HEK293 (cell line): ENCODE data around the gene KRT40.

Experiments used
- CTCF ChIA-PET: fragments of 350-600 bp; formaldehyde crosslinking; extraction: SDS; loops from one replicate; lab custom pipeline; 2021; ENCODE audit warnings: antibody characterized with exemption; lab: Yijun Ruan, JAX
- POLR2A ChIA-PET: fragments of 300-600 bp; formaldehyde crosslinking; extraction: SDS; loops from one replicate; lab custom pipeline; 2020; ENCODE audit warnings: antibody characterized with exemption, inconsistent platforms; lab: Yijun Ruan, JAX
- H3K27ac ChIP-seq: fragments of 200-500 bp; sonication (Bioruptor generic); 2 replicates; pipeline ENCODE4 v1.5.1; 2014; ENCODE audit warnings: low read depth, low read length, control low read depth, inconsistent platforms; ENCODE audit errors: extremely low read depth
- H3K36me3 ChIP-seq, 2 experiments: fragments of 200-500 bp in 1 of 2; sonication (Bioruptor generic) in 1 of 2; 1 replicate in 1 of 2; 2 replicates in 1 of 2; pipeline ENCODE4 v1.5.1; 2014 to 2017; ENCODE audit warnings: inconsistent platforms in 2 of 2, low read length in 2 of 2; ENCODE audit not compliant: control insufficient read depth in 2 of 2, insufficient read depth in 1 of 2
- H3K4me1 ChIP-seq: fragments of 200-500 bp; sonication (Bioruptor generic); 2 replicates; pipeline ENCODE4 v1.5.1; 2014; ENCODE audit warnings: mild to moderate bottlenecking, low read length, inconsistent platforms; ENCODE audit not compliant: control insufficient read depth, insufficient read depth
- H3K4me3 ChIP-seq: 2 replicates; pipeline ENCODE4 v1.5.1; 2011; ENCODE audit warnings: low read depth, mild to moderate bottlenecking, control low read depth, low read length, moderate library complexity
- H3K9me3 ChIP-seq: fragments of 200-500 bp; sonication (Bioruptor generic); 2 replicates; pipeline ENCODE4 v1.5.1; 2014; ENCODE audit warnings: low read depth, low read length, inconsistent platforms; ENCODE audit not compliant: control insufficient read depth, insufficient read depth
- BCL11A ChIP-seq: fragments of 450-650 bp; formaldehyde crosslinking; IDR thresholded peaks from 2 replicates; pipeline ENCODE4 v1.5.1; 2016; ENCODE audit warnings: low read depth, missing biosample characterization, missing genetic modification characterization
- BCL11B ChIP-seq: fragments of 450-650 bp; formaldehyde crosslinking; IDR thresholded peaks from 2 replicates; pipeline ENCODE4 v1.5.1; 2016; ENCODE audit warnings: low read depth, missing biosample characterization, missing genetic modification characterization
- FEZF1 ChIP-seq: fragments of 450-650 bp; formaldehyde crosslinking; IDR thresholded peaks from 2 replicates; pipeline ENCODE4 v1.5.1; 2016; ENCODE audit warnings: missing biosample characterization, missing genetic modification characterization
- GLI4 ChIP-seq: fragments of 450-650 bp; formaldehyde crosslinking; IDR thresholded peaks from 2 replicates; pipeline ENCODE4 v1.5.1; 2016; ENCODE audit warnings: missing biosample characterization, missing genetic modification characterization
- HOXD13 ChIP-seq: sonication (generic); formaldehyde crosslinking; IDR thresholded peaks from 2 replicates; pipeline ENCODE4 v1.8.0; 2022; ENCODE audit warnings: missing genetic modification reagents, borderline replicate concordance
- KLF10 ChIP-seq: fragments of 450-650 bp; IDR thresholded peaks from 2 replicates; pipeline ENCODE4 v1.5.1; 2018; ENCODE audit warnings: missing biosample characterization, mild to moderate bottlenecking, missing genetic modification characterization
- KLF7 ChIP-seq: fragments of 450-650 bp; formaldehyde crosslinking; IDR thresholded peaks from 2 replicates; pipeline ENCODE4 v1.5.1; 2016; ENCODE audit warnings: missing biosample characterization, missing genetic modification characterization, borderline replicate concordance
- MEIS1 ChIP-seq: sonication (generic); formaldehyde crosslinking; IDR thresholded peaks from 2 replicates; pipeline ENCODE4 v1.8.1; 2022; ENCODE audit warnings: missing genetic modification reagents, mild to moderate bottlenecking, borderline replicate concordance
- RBAK ChIP-seq: fragments of 450-650 bp; formaldehyde crosslinking; IDR thresholded peaks from 2 replicates; pipeline ENCODE4 v1.5.1; 2016; ENCODE audit warnings: missing biosample characterization, missing genetic modification characterization
- SCRT1 ChIP-seq: fragments of 450-650 bp; formaldehyde crosslinking; IDR thresholded peaks from 2 replicates; pipeline ENCODE4 v1.5.1; 2016; ENCODE audit warnings: missing biosample characterization, missing genetic modification characterization, borderline replicate concordance
- SCRT2 ChIP-seq: fragments of 450-650 bp; formaldehyde crosslinking; IDR thresholded peaks from 2 replicates; pipeline ENCODE4 v1.5.1; 2016; ENCODE audit warnings: missing biosample characterization, missing genetic modification characterization
- TRIM28 ChIP-seq: IDR thresholded peaks from 2 replicates; pipeline ENCODE4 v1.6.1; 2011; ENCODE audit warnings: low read length, control low read depth, borderline replicate concordance
- YY2 ChIP-seq: fragments of 450-650 bp; formaldehyde crosslinking; IDR thresholded peaks from 2 replicates; pipeline ENCODE4 v1.5.1; 2016; ENCODE audit warnings: missing biosample characterization, missing genetic modification characterization
- ZIC2 ChIP-seq: fragments of 450-650 bp; formaldehyde crosslinking; IDR thresholded peaks from 2 replicates; pipeline ENCODE4 v1.5.1; 2016; ENCODE audit warnings: missing biosample characterization, missing genetic modification characterization
- ZNF221 ChIP-seq: fragments of 450-650 bp; formaldehyde crosslinking; IDR thresholded peaks from 2 replicates; pipeline ENCODE4 v1.5.1; 2017; ENCODE audit warnings: missing biosample characterization, missing genetic modification characterization, borderline replicate concordance
- ZNF274 ChIP-seq, 2 experiments: fragments of 200-500 bp in 1 of 2; fragments of 450-650 bp in 1 of 2; sonication (Bioruptor generic) in 1 of 2; formaldehyde crosslinking in 1 of 2; IDR thresholded peaks; 2 replicates each; pipeline versions ENCODE4 v1.5.1 to v1.6.1; 2014 to 2016; ENCODE audit warnings: borderline replicate concordance in 1 of 2, inconsistent platforms in 1 of 2, low read length in 1 of 2, missing biosample characterization in 1 of 2, missing genetic modification characterization in 1 of 2
- ZNF292 ChIP-seq: fragments of 450-650 bp; formaldehyde crosslinking; IDR thresholded peaks from 2 replicates; pipeline ENCODE4 v1.5.1; 2016; ENCODE audit warnings: low read depth, missing biosample characterization, missing genetic modification characterization, borderline replicate concordance
- ZNF426 ChIP-seq: fragments of 450-650 bp; formaldehyde crosslinking; IDR thresholded peaks from 2 replicates; pipeline ENCODE4 v1.5.1; 2017; ENCODE audit warnings: missing biosample characterization, missing genetic modification characterization, mild to moderate bottlenecking, inconsistent platforms, moderate library complexity
- ZNF530 ChIP-seq: fragments of 450-650 bp; formaldehyde crosslinking; IDR thresholded peaks from 2 replicates; pipeline ENCODE4 v1.5.1; 2016; ENCODE audit warnings: low read depth, missing biosample characterization, missing genetic modification characterization
- ZNF585B ChIP-seq: fragments of 450-650 bp; formaldehyde crosslinking; IDR thresholded peaks from 2 replicates; pipeline ENCODE4 v1.5.1; 2016; ENCODE audit warnings: missing biosample characterization, missing genetic modification characterization
- ZNF600 ChIP-seq: fragments of 450-650 bp; formaldehyde crosslinking; IDR thresholded peaks from 2 replicates; pipeline ENCODE4 v1.5.1; 2016; ENCODE audit warnings: missing biosample characterization, missing genetic modification characterization
- ZNF670 ChIP-seq: fragments of 450-650 bp; formaldehyde crosslinking; IDR thresholded peaks from 2 replicates; pipeline ENCODE4 v1.5.1; 2016; ENCODE audit warnings: missing biosample characterization, missing genetic modification characterization, low read depth
- ZNF677 ChIP-seq: fragments of 450-650 bp; IDR thresholded peaks from 2 replicates; pipeline ENCODE4 v1.5.0; 2018; ENCODE audit warnings: missing biosample characterization, mild to moderate bottlenecking, missing genetic modification characterization, moderate library complexity
- ZNF76 ChIP-seq: fragments of 450-650 bp; formaldehyde crosslinking; IDR thresholded peaks from 2 replicates; pipeline ENCODE4; 2016; ENCODE audit warnings: low read depth, missing biosample characterization, missing genetic modification characterization, borderline replicate concordance
- ZNF830 ChIP-seq: fragments of 450-650 bp; IDR thresholded peaks from 2 replicates; pipeline ENCODE4 v1.5.0; 2018; ENCODE audit warnings: missing biosample characterization, missing genetic modification characterization, low read depth, mild to moderate bottlenecking, moderate library complexity
- TF ChIP-seq, protein P1 (sequence below): fragments of 450-650 bp; formaldehyde crosslinking; IDR thresholded peaks from 2 replicates; pipeline ENCODE4 v1.5.1; 2016; ENCODE audit warnings: missing biosample characterization, missing genetic modification characterization

Gene KRT40

DNA sequence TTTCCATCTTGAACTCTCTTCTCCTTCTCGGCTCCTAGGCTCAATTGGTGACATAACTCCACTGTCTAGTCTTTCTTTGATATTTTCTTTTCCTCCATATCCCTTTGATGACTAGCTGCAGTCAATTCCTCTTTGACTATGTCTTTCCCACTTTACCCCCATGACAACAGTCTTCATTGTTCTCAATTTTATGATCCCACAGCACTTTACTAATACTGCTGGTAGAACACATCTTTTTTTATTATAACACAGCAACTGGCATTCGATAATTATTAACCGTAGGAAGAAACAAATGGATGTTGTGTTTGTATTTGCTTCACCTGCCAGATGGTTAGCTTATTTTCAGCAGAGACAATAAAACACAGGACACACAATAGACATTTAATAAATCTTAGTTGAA is 8.5 kb upstream of the KRT40 start:
- CTCF ChIA-PET, result interaction anchor here (0.5 to 0.8 kb wide), 3 partner anchors 106 to 366 kb away, joined by 3 to 5 read pairs (median 4); no protein-coding TSS in a partner anchor
- Histone ChIP-seq H3K9me3 (no peaks in the 10 kb centered on the region), H3K36me3 (no peaks in the 10 kb centered on the region), H3K27ac (no peak overlapping the region), H3K4me1 (no peaks in the 10 kb centered on the region), H3K4me3 (no peak overlapping the region)
- TF ChIP-seq TRIM28 (no peak), ZNF530 (no peak), KLF10 (tag by site-specific recombination) (no peak), MEIS1 (no peak), ZNF292 (tag by site-specific recombination) (no peak), FEZF1 (tag by site-specific recombination) (no peak), ZNF426 (tag by site-specific recombination) (no peak), ZNF76 (no peak), ZNF677 (no peak), HOXD13 (CRISPR knock-in tag) (no peak), BCL11A (tag by site-specific recombination) (no peak), ZNF274 (IDR thresholded peaks at IDR 0.05; ENCODE audit: low read length) (no peak), ZNF274 (tag by site-specific recombination; IDR thresholded peaks at IDR 0.05; ENCODE audit: borderline replicate concordance) (no peak), KLF7 (tag by site-specific recombination) (no peak), RBAK (no peak), ZNF830 (tag by site-specific recombination) (no peak), ZNF670 (tag by site-specific recombination) (no peak)
- TF ChIP-seq, protein P1, sequence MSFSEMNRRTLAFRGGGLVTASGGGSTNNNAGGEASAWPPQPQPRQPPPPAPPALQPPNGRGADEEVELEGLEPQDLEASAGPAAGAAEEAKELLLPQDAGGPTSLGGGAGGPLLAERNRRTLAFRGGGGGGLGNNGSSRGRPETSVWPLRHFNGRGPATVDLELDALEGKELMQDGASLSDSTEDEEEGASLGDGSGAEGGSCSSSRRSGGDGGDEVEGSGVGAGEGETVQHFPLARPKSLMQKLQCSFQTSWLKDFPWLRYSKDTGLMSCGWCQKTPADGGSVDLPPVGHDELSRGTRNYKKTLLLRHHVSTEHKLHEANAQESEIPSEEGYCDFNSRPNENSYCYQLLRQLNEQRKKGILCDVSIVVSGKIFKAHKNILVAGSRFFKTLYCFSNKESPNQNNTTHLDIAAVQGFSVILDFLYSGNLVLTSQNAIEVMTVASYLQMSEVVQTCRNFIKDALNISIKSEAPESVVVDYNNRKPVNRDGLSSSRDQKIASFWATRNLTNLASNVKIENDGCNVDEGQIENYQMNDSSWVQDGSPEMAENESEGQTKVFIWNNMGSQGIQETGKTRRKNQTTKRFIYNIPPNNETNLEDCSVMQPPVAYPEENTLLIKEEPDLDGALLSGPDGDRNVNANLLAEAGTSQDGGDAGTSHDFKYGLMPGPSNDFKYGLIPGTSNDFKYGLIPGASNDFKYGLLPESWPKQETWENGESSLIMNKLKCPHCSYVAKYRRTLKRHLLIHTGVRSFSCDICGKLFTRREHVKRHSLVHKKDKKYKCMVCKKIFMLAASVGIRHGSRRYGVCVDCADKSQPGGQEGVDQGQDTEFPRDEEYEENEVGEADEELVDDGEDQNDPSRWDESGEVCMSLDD (tag by site-specific recombination), result no peak
- POLR2A ChIA-PET, result no interaction called here

DNA sequence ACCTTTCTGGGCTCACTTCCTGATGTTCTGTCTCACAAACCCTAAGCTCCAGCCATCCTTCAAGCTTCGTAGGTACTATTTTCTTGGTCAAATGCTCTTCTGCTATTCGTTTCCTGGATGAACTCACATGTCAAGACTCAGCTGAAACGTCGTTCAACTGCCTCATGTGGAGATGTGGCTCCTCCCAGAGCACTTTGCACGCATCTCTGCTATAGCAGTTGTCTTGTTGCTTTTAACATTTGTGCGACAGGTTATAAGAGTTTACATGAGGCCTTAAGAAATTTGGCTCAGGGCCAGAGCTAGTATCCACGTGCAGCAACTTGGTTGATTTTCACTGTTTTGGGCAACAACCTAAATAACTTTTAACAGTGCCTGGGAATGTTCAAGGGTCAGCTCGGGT is 2.8 kb upstream of the KRT40 start:
- Histone ChIP-seq H3K9me3 (no peaks in the 10 kb centered on the region), H3K36me3 (no peaks in the 10 kb centered on the region), H3K4me3 (no peak overlapping the region), H3K4me1 (no peaks in the 10 kb centered on the region)
- POLR2A ChIA-PET, result no interaction called here
- TF ChIP-seq BCL11B (tag by site-specific recombination) (no peak), ZIC2 (tag by site-specific recombination) (no peak), GLI4 (tag by site-specific recombination) (no peak), SCRT2 (tag by site-specific recombination) (peak; percentile 71), ZNF600 (tag by site-specific recombination) (no peak), ZNF585B (tag by site-specific recombination) (no peak), YY2 (tag by site-specific recombination) (no peak), SCRT1 (tag by site-specific recombination) (peak; percentile 62; the same call in 1 of the 2 replicates), ZNF221 (no peak)
- TF ChIP-seq, all 188 proteins: peak for 2
- no peak overlapping the region for H3K27ac ChIP-seq
- CTCF ChIA-PET, result interaction anchor here (0.6 to 1.0 kb wide), 3 partner anchors 8 to 562 kb away, joined by 3 to 6 read pairs (median 4); no protein-coding TSS in a partner anchor
